Limb (tissue), 2 donors: ENCODE data around the gene NECAB2.

ENCODE experiments used
- DNase-seq, 2 donors: peaks; one replicate each; pipeline ENCODE4 v3.0.0-alpha.2; 2016; ENCODE audit errors: extremely low spot score in 2 of 2

Gene NECAB2

DNA sequence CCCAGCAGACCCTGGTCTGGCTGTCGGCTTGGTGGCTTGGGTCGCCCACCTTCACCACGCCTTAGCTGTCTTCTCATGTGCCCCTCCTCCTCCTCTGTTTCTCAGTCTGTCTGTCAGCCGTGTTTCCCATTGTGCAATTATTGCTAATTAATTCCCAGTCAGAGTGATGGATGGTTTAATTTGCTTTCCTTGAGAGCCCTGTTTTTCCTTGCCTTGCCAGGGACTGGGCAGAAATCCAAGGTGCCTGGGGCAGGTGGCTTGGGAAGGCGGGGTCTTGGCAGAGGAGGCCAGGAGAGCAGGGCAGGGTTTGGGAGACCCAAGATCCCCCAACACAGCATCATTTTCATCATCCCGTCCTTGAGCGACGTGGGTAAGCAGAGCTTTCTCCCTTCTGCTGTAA is 21.3 kb downstream of the NECAB2 start:
- DNase-seq: peak in 1 of 2 donors; percentile 59

- DNase-seq: no peak
These were observed 22.4 kb downstream of the NECAB2 start for GRCh38 chr16:83990492-83990891.

DNA sequence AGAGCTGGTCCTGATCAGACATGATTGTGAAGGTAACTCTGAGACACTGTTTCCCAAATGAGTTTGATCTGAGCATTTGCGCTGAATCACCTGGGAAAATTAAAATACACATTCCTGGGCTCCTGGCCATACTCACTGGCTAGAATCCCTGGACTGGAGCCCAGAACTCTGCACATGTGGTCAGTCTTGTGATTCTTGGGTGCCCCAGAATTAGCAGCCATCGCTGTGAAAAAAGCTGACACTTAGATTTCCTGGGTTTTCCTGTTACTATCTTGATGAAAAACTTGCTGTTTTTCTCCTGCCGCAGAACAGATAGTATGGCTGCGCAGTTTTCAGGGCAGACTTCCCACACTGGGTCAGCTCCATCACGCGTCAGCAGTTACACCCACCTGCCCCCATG is 24.6 kb downstream of the NECAB2 start:
- no peak for DNase-seq

- no peak for DNase-seq
These were observed 26.0 kb downstream of the NECAB2 start for GRCh38 chr16:83994087-83994486.

DNA sequence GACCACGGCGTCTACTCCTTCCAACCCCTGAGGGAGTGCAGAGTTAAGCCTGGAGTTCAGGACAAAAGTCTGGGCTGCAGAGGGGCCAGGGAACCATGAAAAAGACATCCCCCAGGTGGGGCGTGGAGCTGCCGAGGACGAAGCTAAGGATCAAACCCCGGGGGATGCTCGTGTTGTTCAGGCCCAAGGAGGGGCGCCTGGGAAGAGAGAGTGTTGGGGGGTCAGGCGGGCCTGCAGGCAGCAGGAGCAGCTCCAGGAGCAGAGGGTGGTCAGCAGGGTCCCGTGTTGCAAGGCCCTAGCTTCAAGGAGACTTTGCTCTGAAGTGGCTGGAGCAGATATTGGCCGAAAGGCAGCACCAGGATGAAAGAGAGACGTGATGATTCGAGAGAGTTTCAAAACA is 26.7 kb downstream of the NECAB2 start:
- no peak for DNase-seq

- DNase-seq: peak; percentile 27 to 78
These were observed 27.7 kb downstream of the NECAB2 start for GRCh38 chr16:83995754-83996153.

DNA sequence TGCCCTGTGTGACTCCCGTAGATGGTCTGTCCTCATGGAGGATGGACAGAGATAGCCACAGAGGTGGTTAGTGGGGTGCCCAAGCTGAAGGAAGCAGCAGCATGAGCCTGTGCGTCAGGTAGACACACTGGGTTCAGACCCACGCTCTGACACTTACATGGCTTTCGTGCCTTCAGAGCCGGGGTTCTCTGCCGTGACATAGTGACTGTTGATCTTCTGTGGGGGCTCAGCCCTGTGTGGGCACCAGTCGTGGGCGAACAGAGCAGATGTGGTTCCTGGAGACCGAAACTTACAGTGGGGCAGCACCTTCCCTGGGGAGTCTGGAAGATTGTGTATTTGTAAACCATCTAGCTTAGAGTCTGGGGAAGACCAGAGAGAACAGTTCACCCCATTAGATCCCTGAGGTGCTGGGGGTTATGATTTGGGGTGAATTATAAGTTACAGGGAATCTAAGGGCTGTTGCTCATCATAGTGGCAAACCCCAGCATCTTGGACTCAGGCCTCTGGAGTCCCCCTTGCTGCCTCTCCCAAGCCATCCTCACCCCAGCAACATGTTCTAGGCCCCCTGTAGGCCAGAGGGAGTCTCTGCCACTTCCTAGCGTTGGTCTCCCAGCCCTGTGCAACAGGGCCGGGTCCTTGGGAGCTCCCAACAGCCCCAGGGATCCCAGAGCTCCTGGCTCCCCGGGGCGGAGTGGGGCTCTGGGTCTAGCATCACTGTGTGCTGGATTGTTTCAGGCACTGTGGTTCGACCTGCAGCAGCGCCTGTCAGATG is 28.6 kb downstream of the NECAB2 start:
- DNase-seq: no peak

DNA sequence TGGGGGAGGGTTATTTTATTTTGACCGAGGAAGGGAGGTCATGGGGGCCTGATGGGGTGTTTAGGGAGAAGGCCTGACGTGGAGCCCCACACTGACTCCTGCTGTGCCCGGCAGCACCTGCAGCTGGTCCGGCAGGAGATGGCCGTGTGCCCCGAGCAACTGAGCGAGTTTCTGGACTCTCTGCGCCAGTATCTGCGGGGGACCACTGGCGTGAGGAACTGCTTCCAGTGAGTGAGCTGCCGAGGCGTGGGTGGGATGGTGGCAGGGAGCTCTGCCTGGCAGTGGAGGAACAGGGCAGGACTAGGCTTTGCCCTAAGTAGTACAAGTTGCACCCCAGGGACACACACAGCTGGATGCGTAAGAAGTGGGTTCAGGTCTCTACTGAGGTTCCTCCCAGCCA is 30.0 kb downstream of the NECAB2 start:
- DNase-seq: no peak

DNA sequence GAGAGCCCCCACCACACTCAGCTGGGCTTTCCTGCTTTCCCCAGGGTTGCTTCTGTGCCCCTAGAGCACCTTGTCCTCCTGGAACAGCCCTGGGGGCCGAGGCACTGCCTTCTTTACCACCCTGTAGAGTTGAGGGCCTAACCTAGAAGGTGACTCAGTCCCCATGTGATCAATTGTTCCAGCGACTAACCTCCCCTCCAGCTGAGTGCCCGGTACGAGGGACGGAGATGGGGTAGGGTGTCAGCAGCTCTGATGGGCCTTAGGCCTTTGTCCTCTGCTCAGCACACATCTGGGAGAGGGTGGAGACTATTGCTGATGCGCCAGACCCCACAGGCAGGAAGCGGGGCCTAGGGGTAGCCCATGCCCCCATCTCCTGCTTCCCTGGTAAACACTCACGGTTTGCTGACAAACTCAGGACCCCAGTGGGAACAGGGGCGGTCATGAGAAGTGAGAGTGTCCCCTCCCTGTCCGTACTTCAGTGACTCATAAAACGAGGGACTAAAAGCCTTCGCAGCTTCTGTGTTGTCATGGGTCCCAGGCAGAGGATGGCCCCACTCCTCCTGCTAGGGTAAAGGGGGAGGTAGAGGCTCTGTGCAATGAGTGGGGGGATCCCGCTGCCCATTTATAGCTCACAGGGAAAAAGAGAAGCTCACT is 33.1 kb downstream of the NECAB2 start:
- no peak for DNase-seq

GRCh38 chr16:84001726-84002125 is 33.7 kb downstream of the NECAB2 start:
- DNase-seq: no peak

- no peak for DNase-seq
These were observed 35.0 kb downstream of the NECAB2 start for GRCh38 chr16:84003038-84003437.

GRCh38 chr16:84004442-84004841 is 36.4 kb downstream of the NECAB2 start:
- no peak for DNase-seq

GRCh38 chr16:84005391-84005790 is 37.3 kb downstream of the NECAB2 start:
- DNase-seq: no peak

- no peak for DNase-seq
These were observed 39.5 kb downstream of the NECAB2 start for GRCh38 chr16:84007520-84007919.

GRCh38 chr16:84007965-84008364 is 39.9 kb downstream of the NECAB2 start:
- no peak for DNase-seq

DNA sequence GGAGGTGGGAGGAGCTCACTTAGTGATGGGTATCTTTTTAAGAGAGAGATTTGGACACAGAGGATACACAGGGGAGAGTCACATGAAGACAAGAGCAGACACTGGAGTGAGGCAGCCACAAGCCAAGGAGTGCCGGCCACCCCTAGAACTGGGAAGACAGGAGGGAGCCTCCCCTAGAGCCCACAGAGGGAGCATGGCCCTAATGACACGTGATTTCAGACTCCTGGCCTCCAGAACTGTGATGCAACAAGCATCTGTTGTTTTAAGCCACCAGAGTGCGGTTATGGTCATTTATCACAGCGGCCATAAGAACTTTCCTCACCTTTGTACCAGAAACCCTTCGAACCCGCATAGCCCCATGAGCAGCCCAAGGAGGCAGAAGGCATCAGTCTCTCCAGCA is 41.2 kb downstream of the NECAB2 start:
- no peak for DNase-seq

GRCh38 chr16:84013787-84014569 is 45.9 kb downstream of the NECAB2 start:
- DNase-seq: no peak

DNA sequence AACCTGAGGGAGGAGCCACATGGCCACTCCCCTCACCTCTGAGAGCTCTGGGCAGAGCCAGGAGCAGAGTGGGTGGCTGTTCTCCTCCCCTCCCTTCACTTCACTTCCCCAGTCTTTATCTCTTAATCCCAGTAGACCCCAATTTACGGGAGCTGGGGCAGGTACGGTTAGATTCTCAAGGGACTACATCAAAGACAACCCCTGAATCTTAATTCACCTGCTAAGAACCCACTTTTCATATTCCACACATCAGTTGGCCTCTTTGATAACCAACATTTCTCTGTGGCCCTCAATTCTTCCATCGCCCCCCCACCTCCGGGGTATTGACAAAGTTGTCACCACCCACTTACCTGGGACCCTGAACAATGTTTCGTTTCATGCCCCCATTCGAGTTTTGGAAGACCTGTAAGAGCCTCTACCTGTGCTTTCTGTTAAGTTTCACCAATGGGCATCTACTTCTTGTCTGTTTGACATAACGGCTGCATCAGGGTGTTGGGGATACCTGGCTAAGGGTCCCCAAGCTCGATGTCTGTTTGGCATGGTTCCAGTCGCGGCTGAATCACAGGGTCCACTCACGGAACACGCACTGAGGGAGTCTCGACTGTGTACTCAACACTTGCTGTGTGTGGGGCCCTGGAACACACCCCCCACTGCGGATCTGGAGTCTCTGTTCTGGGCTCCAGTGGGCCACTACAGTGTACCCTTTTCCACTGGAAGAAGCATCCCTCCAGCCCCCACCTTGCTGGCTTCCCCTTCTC is 46.7 kb downstream of the NECAB2 start:
- no peak for DNase-seq

- DNase-seq: no peak
These were observed 47.4 kb downstream of the NECAB2 start for GRCh38 chr16:84015399-84015798.

DNA sequence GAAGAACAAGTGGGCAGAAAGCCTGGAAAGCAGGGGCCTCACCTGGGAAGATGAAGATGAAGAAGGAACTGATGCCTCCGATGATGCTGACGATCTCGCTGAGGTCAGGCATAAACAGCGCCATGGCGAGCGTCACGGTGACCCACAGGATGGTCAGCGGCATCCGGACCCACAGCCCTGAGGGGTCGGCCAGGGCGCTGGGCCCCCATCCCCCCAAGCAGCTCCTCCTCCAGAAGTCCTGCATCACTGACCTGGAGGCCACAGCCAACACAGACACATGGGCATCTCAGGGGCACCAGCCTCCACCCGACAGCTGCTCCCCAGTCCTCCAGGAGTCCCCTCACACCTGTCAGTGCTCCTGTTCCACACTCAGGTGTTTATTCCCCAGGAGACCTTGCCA is 48.4 kb downstream of the NECAB2 start:
- no peak for DNase-seq

- no peak for DNase-seq
These were observed 50.7 kb downstream of the NECAB2 start for GRCh38 chr16:84018710-84019109.

DNA sequence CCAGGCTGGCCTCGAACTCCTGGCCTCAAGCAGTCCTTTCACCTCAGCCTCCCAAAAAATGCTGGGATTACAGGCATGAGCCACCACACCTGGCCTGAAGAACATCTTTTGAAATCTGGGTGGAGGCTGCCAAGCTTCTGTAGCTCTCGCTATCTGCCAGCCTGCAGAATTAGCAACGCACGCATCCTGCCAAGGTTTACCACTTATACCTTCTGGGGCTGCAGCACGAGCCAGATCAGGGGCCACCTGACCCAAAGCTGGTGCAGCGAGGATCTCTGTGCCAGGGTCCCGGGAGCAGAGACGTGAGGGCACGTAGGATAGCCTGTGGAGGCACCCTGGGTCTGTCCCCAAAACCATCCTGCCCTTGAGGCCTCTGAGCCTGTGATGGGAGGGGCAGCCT is 52.3 kb downstream of the NECAB2 start:
- DNase-seq: no peak
